SIG-M5 (cell line): ENCODE results near the gene MDH2.
"Not testable (repeated sequence)": the region's sequence is repeated elsewhere in the genome, so short reads cannot be mapped to it uniquely, and the experiment has no call there.

ENCODE experiments used
- DNase-seq: peaks from one replicate; lab custom pipeline; 2025; lab: John Stamatoyannopoulos, UW

MDH2 gene

DNA sequence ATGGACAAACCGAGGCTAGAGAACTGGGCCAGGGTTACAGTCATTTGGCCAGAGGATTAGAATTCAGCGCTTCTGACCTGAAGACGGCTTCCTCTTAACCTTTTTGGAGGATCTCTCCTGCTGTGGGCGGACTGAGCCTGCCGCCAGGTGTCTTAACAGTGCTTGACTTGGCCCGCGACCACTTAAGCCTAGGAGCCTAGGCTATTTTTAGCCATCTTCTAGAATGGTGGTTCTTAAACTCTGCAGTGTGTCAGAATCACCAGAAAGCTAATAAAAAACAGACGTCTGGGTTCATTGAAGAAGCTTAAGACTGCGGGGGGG is 722 bp downstream of the MDH2 start:
- no peak for DNase-seq

- DNase-seq = no peak
Measured at GRCh38 chr7:76049295-76049694, 1.4 kb downstream of the MDH2 start.

DNA sequence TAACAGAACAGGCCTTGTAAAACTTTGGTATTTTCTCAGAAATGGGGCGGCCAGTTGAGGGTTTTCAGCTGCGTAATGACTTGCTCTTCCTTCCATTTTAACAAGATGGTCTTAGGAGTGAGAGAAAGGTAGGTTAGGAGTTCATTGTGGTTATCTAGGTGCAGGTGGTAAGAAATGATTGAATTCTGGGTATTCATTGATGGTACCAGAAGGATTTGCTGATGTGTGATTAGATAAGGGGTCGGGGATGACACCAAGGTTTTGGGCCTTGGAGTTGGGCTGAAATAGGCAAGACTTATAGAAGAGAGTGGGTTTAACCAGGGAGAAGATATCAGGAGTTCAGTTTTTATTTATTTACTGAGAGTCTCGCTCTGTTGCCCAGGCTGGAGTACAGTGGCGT is 2.6 kb downstream of the MDH2 start:
- no peak for DNase-seq

DNA sequence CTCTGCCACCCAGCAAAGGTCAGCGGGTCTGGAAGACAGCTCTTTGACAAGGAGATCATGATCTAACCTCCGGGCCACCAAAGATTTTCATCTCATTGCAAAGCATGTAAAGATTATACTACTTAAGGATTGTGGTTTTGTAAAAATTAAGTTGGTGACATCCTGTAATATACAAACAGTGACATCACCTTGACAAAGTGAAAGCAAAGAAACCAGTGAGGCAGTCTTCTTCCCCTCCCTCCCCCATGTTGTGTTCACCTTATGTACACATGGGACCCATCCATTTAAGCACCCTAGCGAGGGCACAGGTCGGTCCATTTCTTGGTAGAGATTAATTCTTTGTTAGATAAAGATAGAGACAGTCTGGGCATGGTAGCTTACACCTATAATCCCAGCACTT is 3.9 kb downstream of the MDH2 start:
- DNase-seq = no peak

GRCh38 chr7:76052681-76053080 is 4.8 kb downstream of the MDH2 start:
- DNase-seq = not testable (repeated sequence)

- no peak for DNase-seq
Measured at GRCh38 chr7:76053461-76053860, 5.6 kb downstream of the MDH2 start.

DNA sequence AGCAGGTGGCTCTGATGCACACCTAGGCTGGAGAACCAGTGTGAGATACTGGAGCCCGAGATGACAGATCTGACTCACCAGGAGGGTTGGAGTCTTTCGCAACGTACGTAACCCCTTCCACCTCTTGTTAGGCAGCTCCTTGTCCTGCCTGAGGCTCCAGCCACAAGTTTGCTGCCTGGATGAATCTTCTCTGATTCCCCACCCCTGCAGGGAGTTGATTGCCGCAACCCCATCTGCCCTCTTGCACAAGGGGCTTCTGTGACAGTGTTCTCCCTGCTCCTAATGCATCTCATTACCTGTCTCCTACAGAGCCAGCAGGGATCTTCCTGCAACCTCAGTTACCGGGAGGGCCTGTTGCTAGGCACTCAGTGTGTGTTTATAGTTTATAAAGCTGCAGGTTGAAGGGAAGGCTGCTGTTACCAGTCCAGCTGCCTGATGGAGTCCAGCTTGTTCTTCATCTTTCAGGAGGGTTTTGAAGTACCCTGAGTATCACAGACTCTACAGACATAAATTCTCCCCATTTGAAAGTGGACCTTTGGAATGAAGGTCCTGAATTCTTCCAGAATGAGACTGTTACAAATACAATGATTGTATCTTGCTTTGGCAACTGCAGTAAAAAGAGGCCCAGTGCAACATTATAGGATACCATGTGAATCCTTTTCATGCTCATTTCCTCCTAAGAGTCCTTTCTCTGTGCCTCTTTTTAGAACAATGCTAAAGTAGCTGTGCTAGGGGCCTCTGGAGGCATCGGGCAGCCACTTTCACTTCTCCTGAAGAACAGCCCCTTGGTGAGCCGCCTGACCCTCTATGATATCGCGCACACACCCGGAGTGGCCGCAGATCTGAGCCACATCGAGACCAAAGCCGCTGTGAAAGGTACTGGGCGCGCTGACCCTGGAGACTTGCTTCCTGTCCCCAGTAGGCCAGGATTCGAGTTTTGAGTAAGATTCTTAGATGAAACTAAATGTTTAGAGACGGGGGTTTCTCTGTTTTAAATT is 6.5 kb downstream of the MDH2 start:
- peak; percentile 49 for DNase-seq

DNA sequence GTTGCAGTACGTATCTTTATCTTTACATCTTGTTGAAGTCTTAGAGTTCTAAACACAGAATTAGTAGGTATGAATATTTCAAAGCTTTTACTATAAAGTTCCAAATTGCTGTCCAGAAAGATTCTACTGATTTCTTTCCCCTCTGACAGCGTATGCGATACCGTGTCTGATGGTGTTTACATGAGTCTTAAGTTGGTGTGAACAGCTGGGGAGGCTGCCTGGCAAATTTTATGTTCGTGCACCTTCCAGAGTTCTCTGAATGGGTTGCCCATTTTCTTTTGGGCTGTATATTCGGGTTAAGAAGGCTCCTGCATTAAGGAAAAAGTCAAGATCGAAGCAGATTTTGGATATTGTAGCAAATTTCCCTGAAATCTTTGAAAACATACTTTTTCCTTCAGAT is 8.3 kb downstream of the MDH2 start:
- DNase-seq = no peak

- no peak for DNase-seq
Measured at GRCh38 chr7:76057103-76057812, 9.4 kb downstream of the MDH2 start.

DNA sequence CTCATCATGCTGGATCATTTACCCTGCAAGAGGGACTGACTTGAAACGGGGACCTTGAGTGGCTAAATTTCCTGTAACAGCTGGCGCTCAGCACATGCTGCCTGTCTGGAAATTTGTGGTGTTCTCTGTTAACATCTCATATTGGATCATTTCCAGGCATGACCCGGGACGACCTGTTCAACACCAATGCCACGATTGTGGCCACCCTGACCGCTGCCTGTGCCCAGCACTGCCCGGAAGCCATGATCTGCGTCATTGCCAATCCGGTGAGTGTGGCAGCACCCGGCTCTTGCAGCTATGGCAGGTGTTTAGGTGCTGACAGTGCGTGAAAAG is 9.9 kb downstream of the MDH2 start:
- DNase-seq = no peak

DNA sequence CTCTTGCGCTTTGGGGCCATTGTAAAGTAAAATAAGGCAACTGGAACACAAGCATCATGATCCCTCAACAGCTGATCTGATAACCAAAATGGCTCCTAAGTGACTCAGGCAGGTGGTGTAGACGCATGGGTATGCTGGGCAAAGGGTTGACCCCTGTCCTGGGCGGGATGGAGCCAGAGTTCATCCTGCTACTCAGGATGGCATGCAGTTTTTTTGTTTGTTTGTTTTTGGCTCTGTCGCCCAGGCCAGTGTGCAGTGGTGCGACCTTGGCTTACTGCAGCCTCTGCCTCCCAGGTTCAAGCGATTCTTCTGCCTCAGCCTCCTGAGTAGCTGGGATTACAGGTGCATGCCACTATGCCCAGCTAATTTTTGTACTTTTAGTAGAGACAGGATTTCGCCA is 10.8 kb downstream of the MDH2 start:
- not testable (repeated sequence) for DNase-seq

DNA sequence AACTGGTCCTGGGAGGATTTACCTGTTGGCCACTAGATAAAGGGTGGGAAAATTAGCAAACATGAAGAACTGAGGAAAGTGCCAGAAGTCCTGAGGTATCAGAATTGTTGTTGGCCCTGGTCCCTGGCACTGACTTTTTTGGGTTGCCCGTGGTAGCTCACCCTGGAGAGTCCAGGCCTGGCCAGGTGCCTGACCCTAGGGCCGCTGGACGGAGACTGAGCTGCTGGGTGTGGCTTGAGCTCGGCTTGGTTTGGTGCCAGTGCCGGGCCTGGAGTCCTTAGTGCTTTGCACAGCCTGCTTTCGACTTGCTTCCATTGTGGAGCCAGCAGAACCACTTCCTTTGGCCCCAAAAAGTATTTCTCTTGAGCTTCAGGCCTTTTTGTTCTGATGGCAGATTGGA is 12.9 kb downstream of the MDH2 start:
- DNase-seq = no peak

- DNase-seq = no peak
Measured at GRCh38 chr7:76062254-76062653, 14.3 kb downstream of the MDH2 start.

GRCh38 chr7:76063114-76063513 is 15.2 kb downstream of the MDH2 start:
- no peak for DNase-seq

DNA sequence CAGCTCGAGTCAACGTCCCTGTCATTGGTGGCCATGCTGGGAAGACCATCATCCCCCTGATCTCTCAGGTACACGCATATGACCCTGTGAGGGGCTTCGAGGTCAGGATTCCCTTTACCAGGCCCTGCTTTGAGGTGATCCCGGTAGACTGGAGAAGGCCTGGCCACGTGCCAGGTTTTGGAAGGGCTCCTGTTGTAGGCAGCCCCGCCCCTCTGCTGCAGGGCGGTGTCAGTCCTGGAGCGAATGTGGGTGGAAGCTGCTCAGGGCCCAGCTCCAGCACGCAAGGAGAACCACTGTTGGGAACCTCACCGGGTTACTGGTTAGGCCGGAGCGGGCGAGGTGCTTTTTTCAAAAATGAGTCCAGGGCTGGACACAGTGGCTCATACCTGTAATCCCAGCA is 15.6 kb downstream of the MDH2 start:
- no peak for DNase-seq

GRCh38 chr7:76064208-76064970 is 16.5 kb downstream of the MDH2 start:
- DNase-seq = no peak

DNA sequence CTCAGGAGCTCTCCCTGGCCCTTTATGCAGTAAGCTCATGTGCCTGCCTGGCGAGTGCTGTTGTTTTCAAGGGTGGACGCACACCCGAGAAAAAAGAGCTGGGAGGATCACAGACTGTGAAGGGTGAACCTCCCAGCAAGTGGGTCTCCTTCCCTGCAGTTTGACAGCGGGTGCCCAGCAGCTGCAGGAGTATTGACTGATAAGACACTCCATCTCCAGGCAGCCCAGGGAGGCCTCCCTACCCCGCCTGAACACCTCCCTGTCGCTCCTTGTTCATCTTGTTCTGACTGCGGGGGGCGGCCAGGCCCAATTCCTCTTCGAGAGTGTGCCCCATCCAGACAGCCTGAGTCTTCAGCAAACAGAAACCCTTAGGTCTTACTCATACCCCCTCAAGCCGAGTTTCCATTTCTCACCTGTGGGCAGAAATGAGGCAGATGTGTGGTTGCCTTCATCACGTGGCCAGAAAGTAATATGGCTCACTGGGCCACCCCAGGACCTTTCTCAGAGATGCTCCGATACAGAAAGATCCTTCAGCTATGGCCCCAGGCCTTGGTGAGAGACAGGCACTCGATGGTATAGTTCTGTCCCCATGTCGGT is 17.2 kb downstream of the MDH2 start:
- no peak for DNase-seq

DNA sequence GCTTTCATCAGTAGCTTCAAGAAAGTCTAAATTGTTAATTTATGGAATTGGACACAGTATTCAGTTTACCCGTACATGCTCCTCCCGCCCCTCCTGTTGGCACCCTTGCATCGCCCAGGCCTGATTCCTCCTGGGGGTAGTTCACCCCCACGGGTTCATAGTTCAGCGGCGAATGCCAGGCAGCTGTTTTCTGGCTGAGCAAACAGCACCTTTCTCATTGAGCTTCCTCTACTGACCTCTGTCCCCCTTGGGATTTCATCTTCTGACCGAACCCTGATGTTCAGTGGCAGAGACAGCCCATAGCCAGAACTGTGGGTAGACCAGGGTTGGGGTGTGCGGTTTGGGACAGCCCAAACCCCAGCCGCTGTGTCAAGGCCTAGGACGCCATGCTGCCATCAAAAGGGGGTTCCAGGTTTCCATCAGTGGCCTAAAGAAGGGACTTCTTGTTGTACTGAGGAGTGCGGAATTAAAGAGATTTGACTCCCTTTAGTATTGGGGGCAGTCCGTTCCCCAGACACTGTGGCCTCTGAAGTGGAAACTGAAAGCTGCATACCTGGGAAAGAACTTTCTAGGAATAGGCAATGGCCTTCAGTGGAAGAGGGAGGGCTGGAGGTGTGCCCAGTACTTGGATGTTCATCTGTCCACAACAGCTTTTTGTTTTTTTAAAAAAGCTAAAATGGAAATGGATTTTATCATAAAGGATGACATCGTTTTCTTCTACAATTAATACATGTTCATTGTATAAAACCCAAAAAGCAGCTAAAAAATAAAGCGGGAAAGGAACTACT is 19.0 kb downstream of the MDH2 start:
- DNase-seq = no peak

- DNase-seq = peak; percentile 4
Measured at GRCh38 chr7:76069238-76069638, 21.3 kb downstream of the MDH2 start.

DNA sequence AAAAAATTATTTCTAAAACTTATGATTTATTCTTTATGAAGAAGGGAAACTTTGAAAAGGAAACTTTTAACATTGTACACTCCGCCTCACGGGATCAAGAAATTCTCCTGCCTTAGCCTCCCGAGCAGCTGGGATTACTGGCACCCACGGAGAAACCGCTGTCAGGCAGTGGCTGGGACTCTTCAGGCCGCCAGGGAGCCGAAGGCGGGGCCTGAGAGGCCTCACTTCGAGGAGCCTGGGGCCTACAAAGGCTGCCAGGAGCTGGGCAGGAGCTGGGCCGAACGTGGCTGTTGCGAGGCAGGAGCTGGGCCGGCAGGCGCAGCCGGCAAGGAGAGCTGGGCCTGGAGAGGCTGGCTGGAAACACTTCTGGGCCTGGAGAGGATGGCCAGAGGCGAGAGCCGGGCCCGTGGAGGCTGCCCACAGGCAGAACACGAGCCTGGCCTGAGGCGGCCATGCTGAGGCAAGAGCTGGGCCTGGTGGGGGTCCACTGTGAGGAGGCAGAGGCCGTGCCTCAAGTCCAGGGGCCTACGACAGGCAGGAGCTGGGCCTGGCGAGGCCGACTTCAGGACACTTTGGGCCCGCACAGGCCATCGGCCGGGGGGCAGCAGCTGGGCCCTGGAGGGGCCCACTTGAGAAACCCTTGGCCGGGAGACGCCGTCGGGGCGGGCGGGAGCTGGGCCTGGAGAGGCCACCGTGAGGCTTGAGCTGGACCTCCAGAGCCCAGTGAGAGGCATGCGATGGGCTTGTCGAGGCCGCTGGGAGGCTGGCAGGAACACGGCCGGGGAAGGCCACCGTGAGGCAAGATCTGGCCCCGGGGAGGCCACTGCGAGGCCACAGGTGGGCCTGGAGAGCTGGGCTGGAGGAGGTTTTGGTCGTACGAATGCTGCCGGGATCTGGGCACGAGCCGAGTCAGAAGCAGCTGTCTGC is 23.7 kb downstream of the MDH2 start:
- no peak for DNase-seq
